Measurements from ENCODE around the gene SLMAP.
"Not testable (repeated sequence)": the region's sequence is repeated elsewhere in the genome, so short reads cannot be mapped to it uniquely, and the experiment has no call there.

DNA sequence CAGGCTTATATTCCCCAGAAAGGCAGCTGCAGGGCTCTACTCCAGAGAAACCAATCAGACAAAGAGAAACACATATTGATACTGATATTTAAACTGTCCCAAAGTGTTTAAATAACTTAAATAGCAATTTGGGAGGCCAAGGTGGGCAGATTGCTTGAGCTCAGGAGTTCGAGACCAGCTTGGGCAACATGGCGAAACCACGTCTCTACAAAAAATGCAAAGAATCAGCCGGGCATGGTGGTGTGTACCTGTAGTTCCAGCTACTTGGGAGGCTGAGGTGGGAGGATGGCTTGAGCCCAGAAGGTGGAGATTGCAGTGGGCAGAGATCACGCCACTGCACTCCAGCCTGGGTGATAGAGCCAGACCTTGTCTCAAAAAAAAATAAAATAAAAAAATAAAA is 128.3 kb downstream of the SLMAP start:
- TF ChIP-seq, protein P1, sequence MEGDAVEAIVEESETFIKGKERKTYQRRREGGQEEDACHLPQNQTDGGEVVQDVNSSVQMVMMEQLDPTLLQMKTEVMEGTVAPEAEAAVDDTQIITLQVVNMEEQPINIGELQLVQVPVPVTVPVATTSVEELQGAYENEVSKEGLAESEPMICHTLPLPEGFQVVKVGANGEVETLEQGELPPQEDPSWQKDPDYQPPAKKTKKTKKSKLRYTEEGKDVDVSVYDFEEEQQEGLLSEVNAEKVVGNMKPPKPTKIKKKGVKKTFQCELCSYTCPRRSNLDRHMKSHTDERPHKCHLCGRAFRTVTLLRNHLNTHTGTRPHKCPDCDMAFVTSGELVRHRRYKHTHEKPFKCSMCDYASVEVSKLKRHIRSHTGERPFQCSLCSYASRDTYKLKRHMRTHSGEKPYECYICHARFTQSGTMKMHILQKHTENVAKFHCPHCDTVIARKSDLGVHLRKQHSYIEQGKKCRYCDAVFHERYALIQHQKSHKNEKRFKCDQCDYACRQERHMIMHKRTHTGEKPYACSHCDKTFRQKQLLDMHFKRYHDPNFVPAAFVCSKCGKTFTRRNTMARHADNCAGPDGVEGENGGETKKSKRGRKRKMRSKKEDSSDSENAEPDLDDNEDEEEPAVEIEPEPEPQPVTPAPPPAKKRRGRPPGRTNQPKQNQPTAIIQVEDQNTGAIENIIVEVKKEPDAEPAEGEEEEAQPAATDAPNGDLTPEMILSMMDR (optimal IDR thresholded peaks at IDR 0.05 in 1 of 3, IDR thresholded peaks at IDR 0.05 in 1 of 3, conservative IDR thresholded peaks at IDR 0.05 in 1 of 3; ENCODE audit: extremely low read depth in 1 of 3, insufficient read depth in 2 of 3, low read length in 3 of 3): not testable (repeated sequence)
- TF ChIP-seq EZH2 (IDR thresholded peaks at IDR 0.05; ENCODE audit: low read length): not testable (repeated sequence)
